Measurements from ENCODE around the gene PSTPIP1. TPM values are rescaled to one million over a fixed set of nuclear protein-coding genes. Genes with fewer than 3 reads are reported as not detected.

Gene PSTPIP1
- total RNA-seq, 1 donor from 2014 or later: 4.3 TPM

DNA sequence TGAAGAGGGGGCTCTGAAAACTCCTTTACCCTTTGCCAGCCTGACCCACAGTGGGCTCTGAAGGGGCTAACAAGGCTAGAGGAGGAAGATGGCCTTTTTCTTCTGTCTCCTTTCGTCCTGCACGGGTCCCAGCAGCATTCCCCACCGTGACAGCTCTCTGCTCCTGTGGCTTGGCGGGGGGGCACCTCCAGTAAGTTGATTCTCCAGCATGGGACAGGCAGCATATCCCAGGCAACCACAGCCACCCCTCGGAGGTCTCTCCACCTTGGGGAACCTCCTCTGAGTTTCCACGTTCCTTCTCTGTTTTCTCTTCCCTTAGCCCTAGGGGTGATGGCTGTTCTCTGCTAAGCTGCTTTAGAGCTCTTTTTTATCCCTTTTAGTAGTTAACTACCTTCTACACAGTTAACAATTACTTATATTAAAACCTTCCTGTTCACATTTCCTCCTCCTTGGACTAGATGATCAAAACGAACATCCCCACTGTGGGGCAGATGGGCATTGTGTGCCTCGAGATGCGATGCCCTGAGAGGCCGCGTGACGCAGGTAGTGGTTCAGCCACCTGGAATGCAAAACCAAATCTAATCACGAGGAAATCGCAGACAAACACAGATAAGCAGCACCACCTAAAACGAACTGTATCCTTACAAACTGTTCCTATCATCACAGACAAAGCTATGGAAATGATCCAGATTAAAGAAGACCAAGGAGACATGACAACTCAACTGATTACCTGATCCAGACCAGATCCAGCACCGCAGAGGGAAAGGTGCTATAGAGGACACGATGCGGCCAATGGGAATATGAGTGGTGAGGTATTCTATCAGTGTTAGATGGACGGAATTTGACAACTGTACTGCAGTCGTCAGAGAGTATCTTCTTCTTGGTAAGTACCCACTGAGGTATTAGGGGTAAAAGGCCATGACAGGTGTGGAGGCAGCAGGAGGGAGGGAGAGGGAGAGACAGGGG lies 48.3 kb downstream of the PSTPIP1 start:
- DNase-seq: no peak

DNA sequence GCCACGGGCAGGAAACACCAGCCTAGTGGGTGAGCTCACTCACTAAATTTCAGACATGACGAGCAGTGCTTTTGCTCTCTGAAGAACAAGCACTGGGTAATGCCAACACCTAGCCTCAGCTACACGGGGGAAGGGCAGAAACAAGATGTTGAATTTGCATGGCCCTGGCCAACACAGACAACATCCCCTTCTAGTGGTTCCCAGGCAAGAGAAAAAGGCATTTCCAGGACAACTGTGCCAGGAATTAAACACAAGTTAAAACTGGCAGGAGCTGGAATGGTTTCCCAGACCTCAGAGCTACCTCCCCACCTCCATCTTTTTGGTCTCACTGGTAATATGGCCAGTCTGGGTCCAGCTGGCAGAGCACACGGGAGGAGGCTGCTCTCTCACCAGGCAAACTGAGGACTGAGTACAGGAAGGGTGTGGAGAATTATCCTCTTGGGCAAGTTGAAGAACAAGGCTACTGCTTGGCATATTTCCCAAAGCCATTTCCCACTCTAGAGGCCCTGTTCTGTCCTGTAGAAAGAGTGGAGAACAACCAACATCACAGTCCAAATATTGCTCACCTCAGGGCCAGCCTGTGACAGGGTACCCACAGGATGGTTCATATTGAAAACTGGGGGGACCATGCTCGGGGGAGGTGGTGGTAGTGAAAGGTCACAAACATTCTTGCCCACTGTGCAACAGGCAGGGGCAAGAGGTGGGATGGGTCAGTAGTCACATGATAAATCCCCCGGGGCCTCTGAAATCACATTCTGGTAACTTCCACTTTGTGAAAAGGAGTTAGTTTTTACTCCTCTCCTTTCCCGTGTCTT lies 49.5 kb downstream of the PSTPIP1 start:
- no peak for DNase-seq

DNA sequence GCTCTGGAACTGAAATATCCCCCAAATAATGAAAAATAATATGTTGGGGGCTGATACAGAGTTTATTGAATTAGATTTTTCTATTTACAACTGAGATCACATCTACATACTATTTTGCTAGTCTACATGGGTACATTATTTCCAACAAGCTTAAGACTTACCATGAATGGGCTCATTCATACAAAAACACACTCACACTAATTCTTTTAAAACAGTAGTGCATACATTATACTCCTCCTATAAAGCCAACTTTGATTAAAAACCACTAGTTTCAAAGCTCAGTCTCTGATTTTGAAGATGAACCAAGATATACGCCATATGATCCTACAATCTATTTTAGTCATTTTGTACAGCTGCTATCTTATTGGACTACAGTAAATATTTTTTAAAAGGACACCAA lies 51.1 kb downstream of the PSTPIP1 start:
- DNase-seq: no peak

DNA sequence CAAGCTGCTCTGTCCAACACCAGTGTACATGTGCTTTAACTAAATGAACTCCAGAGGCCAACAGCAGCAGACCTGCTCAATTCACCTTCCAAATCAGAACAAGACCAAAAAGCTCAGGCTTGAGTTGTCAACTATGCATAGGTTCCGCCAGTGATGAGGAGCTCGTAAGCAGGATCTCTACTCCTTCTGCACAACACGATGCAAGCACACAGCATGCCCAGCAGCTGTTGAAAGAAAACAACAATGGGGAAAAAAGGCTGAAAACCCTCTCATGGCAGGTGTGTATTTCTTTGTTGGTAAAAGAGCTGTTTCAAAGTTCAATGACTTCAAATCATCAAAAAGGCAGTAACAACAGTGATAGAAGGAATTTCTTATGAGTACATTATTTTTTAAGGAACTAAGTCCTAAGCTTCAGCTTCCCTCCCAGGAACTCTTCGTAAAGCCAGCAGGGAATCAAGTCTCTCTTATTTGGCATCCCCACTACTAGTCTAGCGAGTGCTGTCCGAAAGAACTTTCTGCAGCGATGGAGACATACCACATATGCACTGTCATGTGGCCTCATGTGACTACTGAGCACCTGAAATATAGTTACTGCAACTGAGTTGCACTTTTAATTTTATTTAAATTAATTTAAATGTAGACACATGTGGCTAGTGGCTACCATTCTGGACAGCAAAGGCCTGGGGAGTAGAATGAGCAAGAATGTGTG lies 51.9 kb downstream of the PSTPIP1 start:
- DNase-seq: no peak

DNA sequence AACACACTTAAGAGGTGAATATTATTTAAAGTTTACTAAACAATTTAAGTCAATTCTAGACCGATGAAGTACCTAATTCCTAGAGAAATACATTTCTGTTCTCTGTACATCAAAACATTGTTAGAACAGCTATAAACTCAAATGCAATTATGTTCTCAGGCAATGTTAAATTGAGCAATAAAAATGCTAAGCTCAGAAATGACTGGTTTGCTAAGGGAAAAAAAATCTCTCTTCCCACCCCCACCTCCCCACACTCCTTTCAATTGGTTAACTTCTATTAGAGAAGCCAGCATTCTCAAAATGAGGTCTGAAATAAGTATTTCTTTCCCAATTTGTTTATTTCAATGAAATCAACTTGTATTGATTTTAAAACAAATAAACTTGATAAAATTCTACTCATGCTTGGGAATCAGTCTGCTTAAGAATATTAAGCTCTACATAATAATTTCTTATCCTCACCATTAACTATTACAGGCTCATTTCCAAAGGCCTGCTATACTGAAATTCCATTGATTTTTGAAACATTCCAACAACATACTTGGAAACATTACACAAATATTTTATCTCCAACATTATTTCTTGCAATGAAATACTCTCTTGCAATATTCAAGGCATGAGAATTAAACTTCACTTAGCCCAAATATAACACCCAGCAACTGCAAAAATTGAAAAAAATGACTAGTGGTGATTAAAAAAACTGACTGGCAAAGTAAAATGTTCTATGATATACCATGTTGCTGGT lies 53.4 kb downstream of the PSTPIP1 start:
- no peak for DNase-seq

DNA sequence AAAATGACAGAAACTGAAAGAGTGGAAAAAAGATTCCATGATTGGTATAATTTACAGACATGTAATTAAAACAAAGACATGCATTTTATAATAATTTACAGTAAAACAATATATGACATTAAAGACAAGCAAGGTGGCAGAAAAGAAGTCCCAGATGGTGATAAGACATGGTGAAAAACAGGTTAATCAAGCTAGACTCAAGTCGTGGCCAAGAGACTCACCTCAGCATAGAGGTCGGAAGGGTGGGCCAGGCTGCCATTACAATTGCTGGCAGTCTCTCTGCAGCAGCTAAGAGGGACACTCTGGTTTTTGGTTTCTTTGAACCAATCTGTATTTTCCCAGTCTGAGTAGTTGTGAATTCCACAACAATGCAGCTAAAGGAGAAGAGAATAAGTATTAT lies 57.6 kb downstream of the PSTPIP1 start:
- no peak for DNase-seq

DNA sequence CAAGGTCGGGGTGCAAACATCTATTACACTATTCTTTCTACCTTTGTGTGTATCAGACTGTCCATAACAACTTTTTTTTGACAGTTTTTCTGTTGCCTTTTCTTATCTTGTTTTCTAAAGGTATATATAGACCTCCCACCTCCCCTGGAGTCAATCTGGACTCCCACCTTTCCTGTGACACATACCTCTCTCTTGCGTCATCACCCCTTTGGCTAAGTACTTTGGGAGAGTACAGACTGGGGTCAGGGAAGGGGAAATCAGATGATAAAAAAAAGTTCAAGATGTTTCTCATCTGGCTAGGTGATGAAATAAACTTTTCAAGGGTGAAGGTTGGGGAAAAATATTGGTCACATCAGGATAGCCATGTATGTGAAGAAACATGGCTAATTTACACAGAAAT lies 58.8 kb downstream of the PSTPIP1 start:
- no peak for DNase-seq

DNA sequence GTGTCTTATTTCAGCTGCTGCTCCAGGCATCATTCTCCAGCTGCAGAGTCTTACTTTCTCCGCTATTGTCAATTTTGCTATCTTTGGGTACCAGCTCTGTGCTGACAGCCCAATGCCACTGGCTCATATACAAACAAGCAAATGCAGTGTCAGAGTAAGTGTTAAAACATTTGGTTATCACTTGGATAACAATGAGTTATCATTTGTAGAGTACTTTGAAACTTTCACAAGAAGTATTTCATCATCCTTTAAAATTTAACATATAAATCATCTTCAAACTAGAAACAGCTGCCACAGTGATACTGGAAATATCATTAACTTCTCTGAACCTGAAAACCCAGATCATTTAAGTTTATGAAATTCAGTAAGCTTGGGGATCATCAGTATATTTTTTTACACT lies 62.1 kb downstream of the PSTPIP1 start:
- no peak for DNase-seq

DNA sequence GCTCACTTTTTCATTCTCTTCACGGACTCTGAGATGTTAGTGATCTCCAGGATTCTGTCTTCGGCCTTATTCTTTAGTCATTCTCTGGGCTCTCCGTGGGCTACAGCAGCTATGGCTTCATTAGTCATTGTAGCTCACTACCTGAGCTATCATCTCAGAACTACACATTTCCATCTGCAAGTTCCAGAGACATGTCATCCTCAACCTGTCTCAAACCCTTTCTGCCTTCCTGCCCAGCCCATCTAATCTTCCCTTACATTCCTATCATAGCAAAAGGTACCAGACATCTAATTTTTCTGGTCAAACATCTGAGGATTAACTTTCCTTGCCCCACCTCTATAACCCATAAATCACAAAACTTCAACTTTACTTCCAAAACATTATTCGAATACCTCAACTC lies 62.8 kb downstream of the PSTPIP1 start:
- no peak for DNase-seq

DNA sequence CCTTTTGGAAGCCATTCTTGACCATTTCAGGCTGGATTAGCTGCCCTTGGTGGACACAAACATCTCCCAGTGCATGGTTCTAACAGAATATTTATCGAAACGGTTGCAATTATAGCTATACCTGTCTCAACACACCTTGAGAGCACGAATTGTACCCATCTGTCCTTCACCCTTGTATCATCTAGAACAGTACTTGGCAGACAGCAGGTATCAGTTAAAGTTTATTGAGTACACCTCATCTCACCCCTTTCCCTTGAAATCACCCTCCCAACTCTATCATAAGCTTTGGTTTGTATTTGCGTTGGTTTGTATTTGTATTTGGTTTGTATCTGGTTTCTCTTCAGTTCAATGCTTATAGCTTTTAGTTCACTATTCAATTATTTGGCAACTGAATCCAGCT lies 63.5 kb downstream of the PSTPIP1 start:
- DNase-seq: no peak

DNA sequence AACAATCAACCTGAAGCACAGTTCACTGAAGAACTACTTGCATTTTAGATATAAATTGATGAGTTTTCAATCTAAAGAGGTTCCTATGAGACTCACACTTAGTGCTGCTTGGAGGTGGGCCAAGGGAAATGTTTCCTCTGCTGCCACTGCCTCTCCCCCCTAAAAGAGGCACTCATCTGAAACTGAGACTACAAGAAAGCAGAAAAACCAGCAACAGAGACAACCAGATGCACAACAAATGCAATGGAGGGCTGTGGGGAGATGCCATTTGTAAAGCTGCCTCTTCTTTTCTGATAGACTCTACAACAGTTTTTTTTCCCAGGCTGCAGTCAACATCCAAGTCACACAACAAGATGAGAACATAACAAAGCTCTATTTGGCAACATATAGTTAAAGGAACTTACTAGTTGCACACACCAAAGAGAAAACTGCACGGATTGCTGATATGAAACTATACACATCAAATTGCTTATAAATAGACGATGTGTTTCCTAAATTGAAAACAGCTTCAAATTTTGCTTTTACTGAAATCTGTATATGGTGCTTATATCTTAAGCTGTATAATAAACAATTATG lies 64.9 kb downstream of the PSTPIP1 start:
- DNase-seq: peak; percentile 69

DNA sequence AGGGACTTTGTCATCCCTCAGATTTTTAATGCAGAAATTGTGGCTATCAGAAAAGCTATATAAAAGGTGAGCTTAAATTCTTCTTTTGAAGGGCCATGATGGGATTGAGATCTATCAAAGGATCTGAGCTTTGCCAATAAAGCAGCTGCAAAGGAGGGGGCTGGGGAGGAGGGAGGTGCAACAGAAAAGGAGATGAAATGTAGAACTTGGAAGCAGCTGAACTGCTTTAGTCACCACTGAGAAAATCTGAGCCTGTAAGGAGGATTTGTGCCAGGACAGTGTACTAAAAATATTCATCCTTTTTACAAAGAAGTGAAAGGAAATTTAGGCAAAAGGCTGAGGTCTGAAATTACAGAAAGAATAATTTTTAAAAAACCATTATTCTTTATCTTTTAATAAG lies 65.6 kb downstream of the PSTPIP1 start:
- peak; percentile 32 for DNase-seq

DNA sequence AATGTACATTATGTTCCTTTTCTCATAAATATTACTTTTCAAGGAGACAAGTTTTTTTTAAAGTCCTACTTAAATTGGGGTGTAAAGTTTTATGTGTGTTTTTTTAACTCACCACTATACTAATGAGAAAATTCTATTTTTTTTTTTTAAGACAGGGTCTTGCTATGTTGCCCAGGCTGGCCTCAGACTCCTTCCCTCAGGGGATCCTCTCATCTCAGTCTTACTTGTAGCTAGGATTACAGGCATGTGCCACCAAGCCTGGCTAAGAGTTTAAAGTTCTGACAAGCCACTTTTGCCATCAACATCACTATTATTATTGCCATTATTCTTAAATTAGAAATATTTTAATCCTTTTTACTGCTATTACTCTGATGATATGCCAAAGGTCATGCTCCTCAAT lies 68.3 kb downstream of the PSTPIP1 start:
- no peak for DNase-seq

DNA sequence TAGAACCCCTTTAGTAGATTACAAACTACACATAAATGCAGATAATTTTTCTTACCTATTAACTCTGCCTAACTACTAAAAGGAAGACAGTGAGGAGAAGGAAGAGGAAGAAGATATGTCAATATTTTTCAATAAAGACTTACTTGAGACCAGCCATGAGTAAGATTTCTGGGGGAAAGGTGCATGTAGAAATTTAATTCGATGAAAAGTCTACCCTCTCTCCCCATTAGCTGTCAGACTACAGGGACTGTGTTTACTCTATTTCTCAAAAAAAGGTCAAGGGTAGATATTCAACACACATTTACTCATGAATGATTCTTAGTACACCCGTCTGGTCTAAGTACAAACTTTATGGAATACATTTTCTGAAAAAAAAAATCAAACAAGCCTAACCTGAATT lies 69.1 kb downstream of the PSTPIP1 start:
- no peak for DNase-seq

DNA sequence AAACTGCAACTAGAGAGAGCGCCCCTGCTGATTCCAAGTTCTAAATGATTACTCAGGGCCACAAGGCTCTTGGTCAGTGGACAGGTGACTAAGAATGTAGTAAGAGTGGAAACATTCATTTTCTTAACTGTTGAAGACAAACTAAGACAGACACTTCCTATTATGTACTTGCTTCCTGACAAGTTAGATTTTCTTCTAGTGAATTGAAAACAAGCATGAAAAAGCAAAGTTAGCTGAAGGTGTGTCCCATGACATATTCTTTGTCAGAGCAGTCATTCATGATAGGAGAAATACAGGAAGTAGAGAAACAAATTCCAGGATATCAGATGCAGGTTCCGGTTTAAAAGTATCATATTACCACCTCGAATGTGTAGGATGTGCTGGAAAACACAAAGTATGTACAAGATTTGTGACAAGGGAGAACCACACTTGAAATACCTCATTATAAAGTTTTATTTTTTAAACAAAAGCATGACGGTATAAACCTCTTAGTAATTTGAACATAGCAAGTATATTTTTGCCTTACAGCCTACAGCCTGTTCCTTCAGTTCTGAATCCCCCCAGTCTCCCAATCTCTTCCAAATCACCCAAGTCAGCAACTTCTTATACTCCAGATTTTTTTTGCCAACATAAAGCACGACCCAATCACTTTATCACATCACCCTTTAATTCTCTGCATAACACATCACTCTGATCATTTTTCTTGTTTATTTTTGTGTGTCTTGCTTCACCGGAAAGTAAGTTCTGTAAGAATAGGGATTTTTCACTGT lies 69.8 kb downstream of the PSTPIP1 start:
- no peak for DNase-seq

DNA sequence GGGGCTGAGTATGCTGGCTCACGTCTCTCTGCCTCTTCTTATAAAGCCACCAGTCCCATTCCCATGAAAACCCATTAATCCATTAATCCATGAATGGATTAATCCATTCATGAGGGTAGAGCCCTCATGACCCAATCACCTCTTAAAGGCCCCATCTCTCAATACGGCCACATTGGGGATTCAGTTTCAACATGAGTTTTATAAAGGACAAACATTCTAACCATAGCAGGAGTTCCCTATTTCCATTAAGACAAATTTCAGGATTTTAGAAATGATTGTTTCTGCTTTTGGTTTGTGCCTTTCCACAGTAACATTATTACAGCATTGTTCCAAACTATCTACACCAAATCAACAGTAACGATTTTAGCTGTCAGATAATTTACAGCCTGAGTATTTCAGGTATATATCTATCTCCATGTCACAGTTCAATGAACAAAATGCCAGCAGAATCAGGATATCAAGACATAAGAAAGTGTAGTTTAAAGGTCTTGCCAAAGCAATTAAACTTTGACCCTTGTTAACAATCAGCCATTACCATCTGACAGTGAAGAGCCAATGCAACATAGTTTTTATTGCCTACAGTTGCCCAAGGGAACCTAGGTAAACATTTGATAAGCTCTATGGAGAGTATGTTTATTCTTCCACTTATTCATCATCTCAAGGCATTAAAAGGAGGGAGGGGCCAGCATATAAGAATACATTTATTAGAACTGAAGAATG lies 72.2 kb downstream of the PSTPIP1 start:
- DNase-seq: no peak

DNA sequence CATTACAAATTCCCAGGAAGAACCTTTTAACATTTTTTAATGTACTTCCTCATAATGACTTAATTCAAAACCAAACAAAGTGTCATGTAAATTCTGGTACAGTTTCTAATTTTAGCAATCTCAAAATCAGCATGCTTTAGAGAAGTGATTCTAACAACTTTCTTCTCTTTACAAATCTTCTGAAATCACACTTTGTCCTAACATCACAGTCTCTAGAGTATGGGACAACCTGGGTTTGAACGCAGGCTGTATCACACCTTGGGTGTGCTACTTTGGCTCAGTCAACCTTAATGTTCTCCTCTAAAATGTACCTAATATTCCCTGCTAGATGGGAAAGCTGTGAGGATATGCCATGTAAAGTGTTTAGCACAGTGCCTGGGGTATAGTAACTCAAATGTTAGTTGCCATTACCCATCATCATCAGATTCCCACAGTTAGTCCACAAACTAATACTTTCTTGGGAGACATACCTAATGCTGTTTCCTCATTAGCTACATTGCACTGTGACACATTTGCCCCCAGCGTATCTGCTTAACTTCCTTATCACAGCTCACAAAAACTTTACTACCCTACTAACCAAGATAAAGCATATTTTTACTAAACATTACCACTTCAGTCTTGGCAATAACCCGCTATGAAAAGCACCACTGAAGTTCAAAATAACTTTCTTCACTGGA lies 72.9 kb downstream of the PSTPIP1 start:
- no peak for DNase-seq

DNA sequence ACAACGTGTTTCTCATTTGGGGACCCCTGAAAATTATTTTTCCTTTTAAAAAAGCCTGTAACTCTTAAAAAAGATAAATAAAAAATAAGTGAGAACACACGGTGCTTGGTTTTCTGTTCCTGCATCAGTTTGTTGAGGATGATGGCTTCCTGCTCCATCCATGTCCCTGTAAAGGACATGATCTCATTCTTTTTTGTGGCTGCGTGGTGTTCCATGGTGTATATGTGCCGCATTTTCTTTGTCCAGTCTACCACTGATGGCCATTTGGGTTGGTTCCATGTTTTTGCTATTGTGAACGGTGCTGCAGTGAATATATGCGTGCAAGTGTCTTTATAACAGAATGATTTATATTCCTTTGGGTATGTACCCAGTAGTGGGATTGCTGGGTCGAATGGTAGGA lies 73.7 kb downstream of the PSTPIP1 start:
- DNase-seq: no peak

DNA sequence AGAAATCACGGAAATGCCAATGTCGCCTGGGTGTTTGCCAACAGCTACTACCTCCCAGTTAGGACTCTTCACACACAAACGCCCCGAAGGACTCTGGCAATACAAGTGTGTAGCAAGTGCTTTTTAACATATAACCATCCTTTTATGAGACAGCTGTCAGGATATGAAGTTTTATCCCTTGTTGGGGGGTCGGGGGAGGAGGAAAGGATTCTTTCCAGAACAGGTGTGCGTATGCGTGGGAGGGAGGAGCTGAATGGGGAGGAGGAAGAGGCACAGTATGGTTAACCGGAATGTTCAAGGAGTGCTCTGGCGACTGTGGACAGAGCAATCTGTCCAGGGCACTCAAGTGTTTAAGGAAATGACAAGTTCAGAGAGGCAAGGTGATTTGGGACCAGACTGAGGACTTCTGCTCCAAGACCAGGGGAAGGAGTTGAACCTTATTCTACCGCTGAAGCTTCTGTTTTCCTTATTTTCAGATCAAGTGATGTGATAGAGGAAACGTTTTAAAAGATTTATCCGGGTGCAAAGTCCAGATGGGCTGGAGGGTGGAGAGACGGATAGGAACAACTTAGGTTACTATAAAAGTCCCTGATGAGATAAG lies 74.7 kb downstream of the PSTPIP1 start:
- no peak for DNase-seq
